ENCODE results near the gene GLUL. TPM values are rescaled to one million over a fixed set of nuclear protein-coding genes. Genes with fewer than 3 reads are reported as not detected.

GLUL gene
- total RNA-seq, 1 donor, result 350 TPM

DNA sequence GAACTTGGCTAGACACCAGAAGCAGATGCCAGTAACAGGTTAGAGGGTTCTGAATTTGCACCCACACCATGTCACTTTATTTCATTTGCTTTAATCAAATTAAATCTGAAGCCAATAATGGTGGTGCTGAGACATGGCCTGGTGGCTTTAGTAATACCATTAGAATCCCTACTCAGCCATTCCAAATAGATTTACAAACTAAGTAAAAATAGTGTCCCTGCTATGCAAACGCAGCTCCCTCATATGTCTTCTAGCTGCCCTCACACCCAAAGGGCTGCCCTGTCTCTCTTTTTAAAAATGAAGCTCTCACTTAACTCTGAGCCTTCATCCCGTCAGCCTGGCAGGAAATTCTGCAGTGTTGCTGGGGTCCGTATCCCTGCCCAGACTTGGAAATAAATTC is 21.1 kb downstream of the GLUL start:
- no peak for DNase-seq (ENCODE audit: low read depth)
- TF ChIP-seq, protein P1, sequence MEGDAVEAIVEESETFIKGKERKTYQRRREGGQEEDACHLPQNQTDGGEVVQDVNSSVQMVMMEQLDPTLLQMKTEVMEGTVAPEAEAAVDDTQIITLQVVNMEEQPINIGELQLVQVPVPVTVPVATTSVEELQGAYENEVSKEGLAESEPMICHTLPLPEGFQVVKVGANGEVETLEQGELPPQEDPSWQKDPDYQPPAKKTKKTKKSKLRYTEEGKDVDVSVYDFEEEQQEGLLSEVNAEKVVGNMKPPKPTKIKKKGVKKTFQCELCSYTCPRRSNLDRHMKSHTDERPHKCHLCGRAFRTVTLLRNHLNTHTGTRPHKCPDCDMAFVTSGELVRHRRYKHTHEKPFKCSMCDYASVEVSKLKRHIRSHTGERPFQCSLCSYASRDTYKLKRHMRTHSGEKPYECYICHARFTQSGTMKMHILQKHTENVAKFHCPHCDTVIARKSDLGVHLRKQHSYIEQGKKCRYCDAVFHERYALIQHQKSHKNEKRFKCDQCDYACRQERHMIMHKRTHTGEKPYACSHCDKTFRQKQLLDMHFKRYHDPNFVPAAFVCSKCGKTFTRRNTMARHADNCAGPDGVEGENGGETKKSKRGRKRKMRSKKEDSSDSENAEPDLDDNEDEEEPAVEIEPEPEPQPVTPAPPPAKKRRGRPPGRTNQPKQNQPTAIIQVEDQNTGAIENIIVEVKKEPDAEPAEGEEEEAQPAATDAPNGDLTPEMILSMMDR (IDR thresholded peaks at IDR 0.05; ENCODE audit: insufficient read depth, low read depth, low read length), result no peak
- no peak overlapping the region for H3K4me3 ChIP-seq (ENCODE audit: low read depth, low read length)

DNA sequence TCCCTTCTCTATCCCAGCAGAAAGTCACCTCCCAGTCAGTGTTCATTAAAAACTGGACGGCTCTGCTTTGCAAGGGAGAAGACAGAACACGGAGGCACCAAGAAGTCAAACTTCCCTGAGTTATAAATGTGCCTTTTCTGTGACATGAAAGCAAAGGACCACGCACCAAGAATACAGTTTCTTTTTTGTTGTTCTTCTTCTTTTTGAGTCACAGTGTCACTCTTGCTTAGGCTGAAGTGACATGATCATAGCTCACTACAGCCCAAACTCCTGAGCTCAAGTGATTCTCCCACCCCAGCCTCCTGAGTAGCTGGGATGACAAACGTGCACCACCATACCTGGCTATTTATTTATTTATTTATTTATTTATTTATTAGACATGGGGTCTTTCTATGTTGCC is 22.7 kb downstream of the GLUL start:
- H3K4me3 ChIP-seq (ENCODE audit: low read depth, low read length), result no peak overlapping the region
- DNase-seq (ENCODE audit: low read depth), result no peak
- TF ChIP-seq, protein P1 (IDR thresholded peaks at IDR 0.05; ENCODE audit: insufficient read depth, low read depth, low read length), result no peak

DNA sequence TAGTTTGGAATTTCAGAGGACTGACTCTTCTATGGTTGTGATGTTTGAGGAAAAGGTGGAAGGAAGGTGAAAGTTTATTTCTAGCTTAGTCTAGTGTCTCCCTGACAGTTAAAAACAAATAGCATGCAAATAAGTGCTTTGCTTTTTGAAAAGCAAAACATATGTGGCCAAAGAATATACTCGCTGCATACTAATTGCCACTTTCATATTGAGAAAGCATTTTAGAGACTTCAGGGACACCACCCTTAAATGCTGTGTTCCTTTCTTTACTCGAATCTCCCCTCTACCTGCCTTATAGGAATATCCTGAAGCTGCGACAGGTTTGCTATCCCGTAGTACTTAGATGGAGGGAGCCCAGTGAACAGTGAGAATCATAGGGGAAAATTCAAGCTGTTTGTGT is 23.2 kb downstream of the GLUL start:
- H3K4me3 ChIP-seq (ENCODE audit: low read depth, low read length), result no peak overlapping the region

DNA sequence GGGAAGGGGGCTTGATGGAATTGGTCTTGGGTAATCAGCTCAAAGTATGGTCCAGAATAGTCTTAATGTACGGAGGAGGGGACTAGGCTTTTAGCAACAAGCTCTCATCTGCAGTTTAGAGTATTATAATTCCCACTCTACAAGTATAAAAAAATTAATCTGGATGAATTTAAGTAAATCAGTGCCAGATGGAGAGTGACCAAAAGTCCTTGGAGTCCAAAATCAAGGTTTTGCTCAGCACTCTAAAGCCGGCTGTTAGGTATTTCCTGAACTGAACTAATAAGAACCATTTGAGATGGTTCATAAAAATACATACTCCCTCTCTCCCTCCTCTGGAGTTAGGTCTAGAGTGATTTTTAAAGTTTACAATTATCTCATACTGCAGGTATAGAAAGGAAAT is 23.7 kb downstream of the GLUL start:
- TF ChIP-seq, protein P1 (IDR thresholded peaks at IDR 0.05; ENCODE audit: insufficient read depth, low read depth, low read length), result no peak
- H3K4me3 ChIP-seq (ENCODE audit: low read depth, low read length), result no peak overlapping the region
- no peak for DNase-seq (ENCODE audit: low read depth)

More for the DNA sequence above, 23.2 kb downstream of the GLUL start:
- DNase-seq (ENCODE audit: low read depth), result no peak
- TF ChIP-seq, protein P1 (IDR thresholded peaks at IDR 0.05; ENCODE audit: insufficient read depth, low read depth, low read length), result no peak

DNA sequence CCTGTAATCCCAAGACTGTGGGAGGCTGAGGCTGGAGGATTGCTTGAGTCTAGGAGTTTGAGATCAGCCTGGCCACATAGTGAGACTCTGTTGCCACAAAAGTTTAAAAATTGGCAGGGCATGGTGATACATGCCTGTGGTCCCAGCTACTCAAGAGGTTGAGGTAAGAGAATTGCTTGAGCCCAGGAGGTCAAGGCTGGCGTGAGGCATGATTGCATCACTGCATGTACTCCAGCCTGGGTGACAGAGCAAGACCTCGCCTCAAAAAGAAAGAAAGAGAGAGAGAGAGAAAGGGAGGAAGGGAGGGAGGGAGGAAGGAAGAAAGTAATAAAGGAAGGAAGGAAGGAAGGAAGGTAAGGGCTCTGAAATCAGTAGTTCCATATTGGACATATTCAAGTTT is 25.0 kb downstream of the GLUL start:
- H3K4me3 ChIP-seq (ENCODE audit: low read depth, low read length), result no peak overlapping the region
- TF ChIP-seq, protein P1 (IDR thresholded peaks at IDR 0.05; ENCODE audit: insufficient read depth, low read depth, low read length), result no peak
- no peak for DNase-seq (ENCODE audit: low read depth)

DNA sequence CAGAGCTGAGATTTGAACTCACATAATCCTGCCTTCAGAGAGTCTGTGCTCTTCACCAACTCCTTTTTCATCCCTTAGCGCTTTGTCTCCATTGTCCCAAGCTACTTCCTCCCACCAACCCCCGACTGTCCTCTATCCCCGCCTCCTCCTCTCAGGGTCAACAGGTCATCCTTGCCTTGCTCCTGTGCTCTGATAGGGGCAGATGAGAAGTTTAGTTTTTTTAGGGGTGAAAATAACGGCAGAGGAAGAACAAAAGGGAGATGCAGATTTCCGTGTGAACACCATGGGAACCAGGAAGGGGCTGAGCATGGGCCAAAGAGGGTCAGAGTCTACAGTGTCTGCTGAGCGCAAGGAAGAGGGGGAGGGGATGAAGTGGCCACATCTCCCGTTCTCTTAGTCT is 31.9 kb downstream of the GLUL start:
- no peak for DNase-seq (ENCODE audit: low read depth)
- TF ChIP-seq, protein P1 (IDR thresholded peaks at IDR 0.05; ENCODE audit: insufficient read depth, low read depth, low read length), result no peak
- no peak overlapping the region for H3K4me3 ChIP-seq (ENCODE audit: low read depth, low read length)

DNA sequence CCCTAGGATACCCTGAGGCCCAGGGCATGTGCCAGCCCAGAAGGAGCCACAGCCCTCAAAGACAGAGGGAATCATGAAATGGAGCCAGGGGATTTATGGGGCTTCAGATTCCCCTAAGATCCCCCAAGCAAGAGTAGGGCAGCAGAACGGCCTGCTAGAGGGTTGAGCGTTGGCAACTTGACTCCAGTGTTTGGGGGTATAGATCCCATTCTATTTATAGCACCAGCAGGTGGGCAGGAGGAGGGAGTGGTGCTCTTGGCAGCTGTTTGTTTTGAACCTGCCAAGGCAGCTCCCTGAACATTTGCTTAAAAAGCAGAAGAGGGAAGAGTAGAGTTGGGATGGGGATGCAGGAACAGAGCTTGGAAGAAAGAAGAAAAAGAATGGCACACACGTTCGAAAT is 33.7 kb downstream of the GLUL start:
- no peak for DNase-seq (ENCODE audit: low read depth)
- TF ChIP-seq, protein P1 (IDR thresholded peaks at IDR 0.05; ENCODE audit: insufficient read depth, low read depth, low read length), result no peak
- no peak overlapping the region for H3K4me3 ChIP-seq (ENCODE audit: low read depth, low read length)

Data from fibroblast of villous mesenchyme (primary cell).